ENCODE data around the gene GHSR. TPM values are rescaled to one million over a fixed set of nuclear protein-coding genes. Genes with fewer than 3 reads are reported as not detected.

GHSR gene
- total and polyA plus RNA-seq, 2 of the 8 experiments (the other 6 are each of a cell fraction or from before 2014, with no cell fraction given): not detected

DNA sequence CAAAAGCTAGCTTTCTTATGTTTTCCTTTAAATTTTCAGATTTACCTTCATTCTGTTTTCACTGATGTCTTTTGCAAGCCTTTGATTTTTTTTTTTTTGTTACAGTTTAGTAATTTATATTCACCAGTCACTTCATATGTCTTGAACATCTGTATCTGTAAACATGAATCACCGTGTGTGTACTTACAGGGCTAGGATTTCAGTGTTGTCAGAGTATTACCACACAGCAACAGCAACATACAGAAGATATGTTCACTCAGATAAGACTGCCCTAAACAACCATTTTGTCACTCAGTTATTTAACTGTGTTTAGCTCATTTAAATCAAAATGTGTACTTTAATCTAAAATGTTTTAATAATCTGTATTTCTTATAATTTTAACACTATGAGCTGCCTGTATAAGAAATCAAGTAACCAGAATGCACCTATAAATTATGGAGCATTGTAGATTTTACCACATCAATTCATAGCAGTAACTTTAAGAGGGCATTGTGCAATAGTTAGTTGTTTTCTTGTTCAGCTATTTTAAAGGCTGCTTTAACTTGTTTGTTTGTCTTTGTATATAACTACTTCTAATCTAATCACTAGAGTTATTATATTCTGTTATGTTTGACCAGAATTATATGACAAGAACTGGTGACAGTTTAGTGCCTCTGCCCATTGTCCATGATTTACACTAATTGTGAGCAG is 50.4 kb downstream of the GHSR start:
- Histone ChIP-seq H2BK12ac (ENCODE audit: low read depth, low read length) (no peak overlapping the region), H3K23ac (ENCODE audit: insufficient read length) (no peak overlapping the region), H3K9ac (replicated peaks in 1 of 4; ENCODE audit: extremely low read depth in 1 of 4, low read depth in 3 of 4, low read length in 3 of 4) (no peak overlapping the region), H3K14ac (ENCODE audit: insufficient read length) (no peak overlapping the region), H2BK15ac (ENCODE audit: low read length) (no peak overlapping the region), H2BK120ac (replicated peaks; ENCODE audit: low read depth, low read length) (no peak overlapping the region), H3K36me3 (ENCODE audit: control insufficient read depth in 2 of 4, insufficient read depth in 4 of 4, low read length in 3 of 4) (peaks cover 0 to 12% (median 1%) of the 10 kb centered on the region in 4 experiments; a peak in 3 of 8 replicates), H4K20me1 (replicated peaks in 1 of 2; ENCODE audit: control insufficient read depth in 1 of 2, insufficient read depth in 2 of 2, low read length in 2 of 2) (no peaks in the 10 kb centered on the region), H3K4me2 (ENCODE audit: insufficient read depth in 1 of 2, low read depth in 2 of 2, low read length in 2 of 2) (no peak overlapping the region), H3K23me2 (ENCODE audit: low read depth, low read length) (no peaks in the 10 kb centered on the region), H3K4me3 (ENCODE audit: extremely low read depth in 1 of 4, insufficient read depth in 2 of 4, low read depth in 3 of 4, low read length in 4 of 4) (no peak overlapping the region), H3K18ac (ENCODE audit: extremely low read depth, low read length) (no peak overlapping the region), H2AFZ (ENCODE audit: low read length) (no peak overlapping the region), H3K79me1 (ENCODE audit: low read depth, low read length) (no peaks in the 10 kb centered on the region), H2BK20ac (ENCODE audit: low read length) (no peak overlapping the region), H2BK5ac (ENCODE audit: low read depth, low read length) (no peak overlapping the region), H3K27ac (ENCODE audit: low read depth, low read length) (no peak overlapping the region), H2AK5ac (ENCODE audit: low read depth, low read length) (no peak overlapping the region), H3K79me2 (ENCODE audit: control insufficient read depth in 1 of 2, insufficient read depth in 2 of 2, low read length in 2 of 2) (no peaks in the 10 kb centered on the region), H3K4me1 (replicated peaks in 1 of 4; ENCODE audit: control insufficient read depth in 3 of 4, insufficient read depth in 4 of 4, low read length in 3 of 4) (no peaks in the 10 kb centered on the region), H3K27me3 (replicated peaks in 1 of 4; ENCODE audit: control insufficient read depth in 3 of 4, extremely low read depth in 1 of 4, insufficient read depth in 3 of 4, low read length in 3 of 4) (no peaks in the 10 kb centered on the region), H4K91ac (replicated peaks; ENCODE audit: insufficient read length, low read length) (no peak overlapping the region), H3K56ac (replicated peaks; ENCODE audit: insufficient read length, low read depth, low read length) (no peak overlapping the region), H3K4ac (replicated peaks; ENCODE audit: insufficient read length, low read depth, low read length) (no peak overlapping the region), H4K5ac (ENCODE audit: insufficient read length, low read depth, low read length) (no peak overlapping the region), H3K9me3 (ENCODE audit: insufficient read depth in 2 of 2, low read depth in 1 of 2, low read length in 1 of 2) (0 out of 4 replicates have a peak, but pooled peaks cover 0 to 4% of the 10 kb centered on the region in 2 experiments), H4K8ac (ENCODE audit: extremely low read depth, insufficient read depth, low read length) (no peak overlapping the region)
- CTCF ChIA-PET (ENCODE audit: partially characterized antibody): interaction anchor here (0.6 to 1.1 kb wide), 2 partner anchors 51 to 762 kb away, joined by 3 read pairs; partner anchors contain the start of gene GHSR
- POLR2A ChIA-PET (ENCODE audit: partially characterized antibody): no interaction called here
- FAIRE-seq (no peak), DNase-seq (ENCODE audit: low read depth in 1 of 2, low spot score in 2 of 2) (no peak)
- WGBS, 2 experiments (ENCODE audit: extremely low coverage in 1 of 2, insufficient coverage in 1 of 2, insufficient read length in 1 of 2, insufficient replicate concordance in 2 of 2, low coverage in 1 of 2, low lambda C conversion rate in 2 of 2, missing lambda C conversion rate in 1 of 2): 78% methylated on average over 1 of the region's 1 CpG; no CpG with 5 or more reads in 1 of the 2 experiments
- no peak for TF ChIP-seq SIRT6 (IDR thresholded peaks at IDR 0.05; ENCODE audit: low read length)
- TF ChIP-seq SAP30 (IDR thresholded peaks at IDR 0.05; ENCODE audit: insufficient read depth, insufficient replicate concordance, low read length): no peak
- TF ChIP-seq CHD1 (IDR thresholded peaks at IDR 0.05; ENCODE audit: low read depth, low read length): no peak
- no peak for TF ChIP-seq EZH2 (IDR thresholded peaks at IDR 0.05; ENCODE audit: low read depth, low read length, severe bottlenecking)
- no peak for TF ChIP-seq SP4 (IDR thresholded peaks at IDR 0.05; ENCODE audit: low read length)
- TF ChIP-seq RBBP5 (IDR thresholded peaks at IDR 0.05; ENCODE audit: borderline replicate concordance, low read depth, low read length): no peak
- TF ChIP-seq, protein P1, sequence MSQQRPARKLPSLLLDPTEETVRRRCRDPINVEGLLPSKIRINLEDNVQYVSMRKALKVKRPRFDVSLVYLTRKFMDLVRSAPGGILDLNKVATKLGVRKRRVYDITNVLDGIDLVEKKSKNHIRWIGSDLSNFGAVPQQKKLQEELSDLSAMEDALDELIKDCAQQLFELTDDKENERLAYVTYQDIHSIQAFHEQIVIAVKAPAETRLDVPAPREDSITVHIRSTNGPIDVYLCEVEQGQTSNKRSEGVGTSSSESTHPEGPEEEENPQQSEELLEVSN (IDR thresholded peaks at IDR 0.05): no peak
- no peak for TF ChIP-seq JUN (IDR thresholded peaks at IDR 0.05; ENCODE audit: low read depth, low read length)
- no peak for TF ChIP-seq SRF (IDR thresholded peaks at IDR 0.05; ENCODE audit: low read depth, low read length)
- no peak for TF ChIP-seq TEAD4 (IDR thresholded peaks at IDR 0.05; ENCODE audit: low read depth, low read length)
- TF ChIP-seq POLR2AphosphoS5 (IDR thresholded peaks at IDR 0.05; ENCODE audit: low read depth, low read length): no peak
- no peak for TF ChIP-seq HDAC6 (IDR thresholded peaks at IDR 0.05; ENCODE audit: low read depth, low read length)
- TF ChIP-seq CTBP2 (IDR thresholded peaks at IDR 0.05; ENCODE audit: borderline replicate concordance, insufficient read depth, insufficient read length, low read length): no peak

All from H1 (cell line).